Neutrophil (primary cell): ENCODE results near the gene BMPR1A.

Experiments
- H3K27ac ChIP-seq: fragments of 200-600 bp; sonication (generic); 2 replicates; pipeline ENCODE4 v1.5.1; 2016; ENCODE audit warnings: mild to moderate bottlenecking, moderate library complexity
- H3K27me3 ChIP-seq: fragments of 200-600 bp; sonication (generic); 2 replicates; pipeline ENCODE4 v1.6.0; 2016; ENCODE audit warnings: mild to moderate bottlenecking
- H3K36me3 ChIP-seq: fragments of 200-600 bp; sonication (generic); 2 replicates; pipeline ENCODE4 v1.5.1; 2017
- H3K4me1 ChIP-seq, 2 experiments: fragments of 200-600 bp in 1 of 2; sonication (generic) in 1 of 2; 1 replicate in 1 of 2; 2 replicates in 1 of 2; pipeline versions ENCODE4 v1.5.1 to v1.6.1; 2013 to 2016; ENCODE audit warnings: low read depth in 1 of 2, low read length in 1 of 2, mild to moderate bottlenecking in 1 of 2, moderate library complexity in 1 of 2; ENCODE audit not compliant: control insufficient read depth in 1 of 2, insufficient read depth in 1 of 2
- H3K4me3 ChIP-seq, 2 experiments: fragments of 200-600 bp in 1 of 2; sonication (generic) in 1 of 2; 1 replicate in 1 of 2; 2 replicates in 1 of 2; pipeline ENCODE4 v1.5.1; 2013 to 2016; ENCODE audit warnings: low read depth in 1 of 2, low read length in 1 of 2, mild to moderate bottlenecking in 1 of 2, moderate library complexity in 1 of 2
- H3K9me3 ChIP-seq: fragments of 200-600 bp; sonication (generic); 2 replicates; pipeline ENCODE4 v1.5.1; 2016
- TF ChIP-seq, protein P1 (sequence below): fragments of 200-600 bp; sonication (generic); IDR thresholded peaks from 2 replicates; pipeline ENCODE4 v1.5.1; 2016; ENCODE audit warnings: antibody characterized with exemption

The BMPR1A gene

DNA sequence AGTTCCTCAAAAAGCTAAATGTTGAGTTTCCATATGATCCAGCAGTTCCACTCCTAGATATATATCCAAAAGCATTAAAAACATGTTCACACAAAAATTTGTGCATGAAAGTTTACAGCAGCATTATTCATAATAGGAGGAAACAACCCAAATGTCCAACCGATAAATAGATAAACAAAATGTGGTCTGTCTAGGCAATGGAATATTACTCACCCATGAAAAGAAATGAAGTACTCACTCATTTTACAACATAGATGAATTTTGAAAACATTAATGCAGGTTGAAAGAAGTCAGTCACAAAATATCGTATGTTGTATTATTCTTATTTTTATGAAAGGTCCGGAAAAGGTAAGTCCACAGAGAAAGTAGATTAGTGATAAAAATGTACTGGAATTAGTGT is 34.0 kb downstream of the BMPR1A start:
- Histone ChIP-seq H3K9me3 (no peaks in the 10 kb centered on the region), H3K27me3 (peaks cover 7% of the 10 kb centered on the region), H3K27ac (no peak overlapping the region), H3K36me3 (no peaks in the 10 kb centered on the region), H3K4me3 (no peak overlapping the region), H3K4me1 (no peaks in the 10 kb centered on the region)
- TF ChIP-seq, protein P1, sequence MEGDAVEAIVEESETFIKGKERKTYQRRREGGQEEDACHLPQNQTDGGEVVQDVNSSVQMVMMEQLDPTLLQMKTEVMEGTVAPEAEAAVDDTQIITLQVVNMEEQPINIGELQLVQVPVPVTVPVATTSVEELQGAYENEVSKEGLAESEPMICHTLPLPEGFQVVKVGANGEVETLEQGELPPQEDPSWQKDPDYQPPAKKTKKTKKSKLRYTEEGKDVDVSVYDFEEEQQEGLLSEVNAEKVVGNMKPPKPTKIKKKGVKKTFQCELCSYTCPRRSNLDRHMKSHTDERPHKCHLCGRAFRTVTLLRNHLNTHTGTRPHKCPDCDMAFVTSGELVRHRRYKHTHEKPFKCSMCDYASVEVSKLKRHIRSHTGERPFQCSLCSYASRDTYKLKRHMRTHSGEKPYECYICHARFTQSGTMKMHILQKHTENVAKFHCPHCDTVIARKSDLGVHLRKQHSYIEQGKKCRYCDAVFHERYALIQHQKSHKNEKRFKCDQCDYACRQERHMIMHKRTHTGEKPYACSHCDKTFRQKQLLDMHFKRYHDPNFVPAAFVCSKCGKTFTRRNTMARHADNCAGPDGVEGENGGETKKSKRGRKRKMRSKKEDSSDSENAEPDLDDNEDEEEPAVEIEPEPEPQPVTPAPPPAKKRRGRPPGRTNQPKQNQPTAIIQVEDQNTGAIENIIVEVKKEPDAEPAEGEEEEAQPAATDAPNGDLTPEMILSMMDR, result no peak

GRCh38 chr10:86792461-86793167 is 36.2 kb downstream of the BMPR1A start:
- Histone ChIP-seq H3K27me3 (peaks cover 3% of the 10 kb centered on the region), H3K4me3 (no peak overlapping the region), H3K27ac (no peak overlapping the region), H3K4me1 (no peaks in the 10 kb centered on the region), H3K9me3 (no peaks in the 10 kb centered on the region), H3K36me3 (no peaks in the 10 kb centered on the region)
- TF ChIP-seq, protein P1, result no peak

GRCh38 chr10:86793696-86794095 is 37.3 kb downstream of the BMPR1A start:
- no peaks in the 10 kb centered on the region for H3K36me3 ChIP-seq
- no peak overlapping the region for H3K4me3 ChIP-seq
- no peaks in the 10 kb centered on the region for H3K9me3 ChIP-seq
- peaks cover 9% of the 10 kb centered on the region for H3K27me3 ChIP-seq
- TF ChIP-seq, protein P1, result no peak
- H3K27ac ChIP-seq, result no peak overlapping the region
- no peaks in the 10 kb centered on the region for H3K4me1 ChIP-seq

DNA sequence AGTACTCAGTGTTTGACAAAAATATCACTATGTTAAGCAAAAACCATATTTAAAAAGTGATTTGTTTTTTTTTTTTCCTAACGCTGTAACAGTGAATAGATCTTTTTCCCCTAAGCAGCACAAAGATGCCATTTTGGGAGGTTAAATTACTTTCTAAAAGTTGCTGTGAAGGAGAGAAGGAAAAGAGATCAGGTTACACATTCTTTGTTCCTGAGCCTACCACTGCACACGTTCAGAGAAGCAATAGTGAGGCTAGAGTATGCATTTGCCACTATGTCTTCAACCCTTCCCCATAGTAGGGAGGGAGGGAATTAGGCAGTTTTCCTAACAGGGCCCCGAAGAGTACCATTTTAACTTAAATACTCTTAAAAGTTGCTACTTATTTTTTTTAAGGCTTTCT is 38.9 kb downstream of the BMPR1A start:
- H3K4me3 ChIP-seq, result no peak overlapping the region
- H3K27me3 ChIP-seq, result peaks cover 10% of the 10 kb centered on the region
- H3K4me1 ChIP-seq, result no peaks in the 10 kb centered on the region
- no peaks in the 10 kb centered on the region for H3K36me3 ChIP-seq
- H3K27ac ChIP-seq, result no peak overlapping the region
- TF ChIP-seq, protein P1, result no peak
- H3K9me3 ChIP-seq, result no peaks in the 10 kb centered on the region

DNA sequence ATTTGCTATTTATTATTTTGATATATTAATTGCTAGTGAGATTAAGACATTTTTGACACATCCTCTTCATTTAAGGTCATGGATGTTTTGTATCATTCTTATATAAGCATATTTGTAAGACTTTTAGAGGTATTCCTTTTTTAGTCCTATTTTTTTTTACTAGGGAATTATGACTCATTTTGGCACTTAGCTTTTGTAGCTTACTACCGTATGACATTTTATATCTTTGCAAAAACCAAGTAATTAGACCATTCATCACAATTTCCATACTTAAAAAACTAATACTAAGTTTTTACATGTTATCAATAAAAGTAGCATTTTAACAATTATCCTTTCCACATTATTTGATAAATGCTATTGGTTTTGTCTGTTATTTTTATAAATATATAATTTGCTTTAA is 41.6 kb downstream of the BMPR1A start:
- no peaks in the 10 kb centered on the region for H3K36me3 ChIP-seq
- no peak overlapping the region for H3K4me3 ChIP-seq
- no peaks in the 10 kb centered on the region for H3K9me3 ChIP-seq
- peaks cover 10% of the 10 kb centered on the region for H3K27me3 ChIP-seq
- no peaks in the 10 kb centered on the region for H3K4me1 ChIP-seq
- TF ChIP-seq, protein P1, result no peak
- H3K27ac ChIP-seq, result no peak overlapping the region
